ENCODE data around the gene MYL6B.

- TF ChIP-seq CTCF (IDR thresholded peaks at IDR 0.05) = no peak
- no peak for TF ChIP-seq POLR2A (IDR thresholded peaks at IDR 0.05)
- no peak for TF ChIP-seq EP300 (IDR thresholded peaks at IDR 0.05)
- no peak for TF ChIP-seq POLR2AphosphoS5 (IDR thresholded peaks at IDR 0.05)
These were observed 2.4 kb downstream of the MYL6B start for GRCh38 chr12:56154818-56155217.
